Loucy (cell line): ENCODE results near the gene HLX.

Experiments
- H2AFZ ChIP-seq: fragments of 200-600 bp; sonication (generic); 2 replicates; pipeline ENCODE4 v1.6.0; 2016; ENCODE audit warnings: antibody characterized with exemption, mild to moderate bottlenecking, low read length, moderate library complexity
- H3F3A ChIP-seq: fragments of 200-600 bp; 2 replicates; pipeline ENCODE4 v1.6.0; 2016; ENCODE audit warnings: antibody characterized with exemption, low read depth, mild to moderate bottlenecking
- H3K27me3 ChIP-seq: fragments of 200-600 bp; sonication (generic); 2 replicates; pipeline ENCODE4 v1.6.1; 2014; ENCODE audit warnings: low read length, mild to moderate bottlenecking; ENCODE audit not compliant: insufficient read depth, poor library complexity, severe bottlenecking
- H3K36me3 ChIP-seq: fragments of 200-600 bp; sonication (generic); 2 replicates; pipeline ENCODE4 v1.6.1; 2016; ENCODE audit warnings: low read length; ENCODE audit not compliant: insufficient read depth
- H3K4me1 ChIP-seq: fragments of 200-600 bp; sonication (generic); 2 replicates; pipeline ENCODE4 v1.5.1; 2014; ENCODE audit warnings: low read length, mild to moderate bottlenecking; ENCODE audit not compliant: insufficient read depth, poor library complexity, severe bottlenecking
- H3K4me2 ChIP-seq: fragments of 200-600 bp; sonication (generic); 2 replicates; pipeline ENCODE4 v1.6.0; 2014; ENCODE audit warnings: antibody characterized with exemption, low read length, low read depth, mild to moderate bottlenecking; ENCODE audit not compliant: poor library complexity, severe bottlenecking
- H3K4me3 ChIP-seq: fragments of 200-600 bp; sonication (generic); 2 replicates; pipeline ENCODE4 v1.5.1; 2014; ENCODE audit warnings: low read length, mild to moderate bottlenecking, mixed read lengths; ENCODE audit not compliant: poor library complexity, severe bottlenecking
- H3K79me2 ChIP-seq: fragments of 200-600 bp; sonication (generic); 2 replicates; pipeline ENCODE4 v1.6.1; 2014; ENCODE audit warnings: low read length; ENCODE audit not compliant: insufficient read depth
- H3K9ac ChIP-seq: fragments of 200-600 bp; sonication (generic); 2 replicates; pipeline ENCODE4 v1.6.0; 2014; ENCODE audit warnings: mild to moderate bottlenecking, low read depth, low read length, moderate library complexity; ENCODE audit not compliant: poor library complexity, severe bottlenecking
- H3K9me2 ChIP-seq: fragments of 200-600 bp; sonication (generic); replicated peaks from 2 replicates; pipeline ENCODE4 v1.6.1; 2016; ENCODE audit warnings: low read depth, low read length, mixed read lengths
- H3K9me3 ChIP-seq: fragments of 200-600 bp; sonication (generic); 2 replicates; pipeline ENCODE4 v1.6.1; 2014; ENCODE audit warnings: mild to moderate bottlenecking, antibody characterized with exemption, low read length, low read depth; ENCODE audit not compliant: insufficient read depth
- H4K20me1 ChIP-seq: fragments of 200-600 bp; sonication (generic); 2 replicates; pipeline ENCODE4 v1.6.0; 2014; ENCODE audit warnings: antibody characterized with exemption, low read length, mild to moderate bottlenecking; ENCODE audit not compliant: insufficient read depth, poor library complexity, severe bottlenecking
- CTCF ChIP-seq: fragments of 200-600 bp; sonication (generic); conservative IDR thresholded peaks from 2 replicates; pipeline ENCODE4 v1.5.1; 2014; ENCODE audit warnings: mild to moderate bottlenecking, antibody characterized with exemption, low read length
- EZH2phosphoT487 ChIP-seq: fragments of 200-600 bp; IDR thresholded peaks from 2 replicates; pipeline ENCODE4 v1.6.1; 2018; ENCODE audit warnings: antibody characterized with exemption, mild to moderate bottlenecking, moderate library complexity, borderline replicate concordance

The HLX gene

GRCh38 chr1:220917535-220918209, 38.4 kb downstream of the HLX start:
- Histone ChIP-seq H3K79me2 (no peaks in the 10 kb centered on the region), H3K9me2 (no peaks in the 10 kb centered on the region), H3K9ac (no peak overlapping the region), H3K36me3 (no peaks in the 10 kb centered on the region), H2AFZ (no peak overlapping the region), H4K20me1 (no peaks in the 10 kb centered on the region), H3K4me1 (peaks cover 37% of the 10 kb centered on the region), H3K4me3 (no peak overlapping the region), H3K9me3 (no peaks in the 10 kb centered on the region), H3F3A (no peaks in the 10 kb centered on the region), H3K4me2 (no peak overlapping the region), H3K27me3 (no peaks in the 10 kb centered on the region)
- TF ChIP-seq EZH2phosphoT487 (no peak), CTCF (no peak)

- Histone ChIP-seq H3K4me2 (no peak overlapping the region), H3K9me2 (no peaks in the 10 kb centered on the region), H4K20me1 (no peaks in the 10 kb centered on the region), H3K4me1 (peaks cover 43% of the 10 kb centered on the region), H2AFZ (no peak overlapping the region), H3F3A (no peaks in the 10 kb centered on the region), H3K36me3 (no peaks in the 10 kb centered on the region), H3K27me3 (no peaks in the 10 kb centered on the region), H3K9ac (no peak overlapping the region), H3K79me2 (no peaks in the 10 kb centered on the region), H3K4me3 (no peak overlapping the region), H3K9me3 (no peaks in the 10 kb centered on the region)
- TF ChIP-seq EZH2phosphoT487 (no peak), CTCF (no peak)
Measured at GRCh38 chr1:220918285-220918951, 39.2 kb downstream of the HLX start.

GRCh38 chr1:220920967-220921366, 41.7 kb downstream of the HLX start:
- TF ChIP-seq CTCF (no peak), EZH2phosphoT487 (no peak)
- Histone ChIP-seq H4K20me1 (no peaks in the 10 kb centered on the region), H3K4me2 (no peak overlapping the region), H3K27me3 (no peaks in the 10 kb centered on the region), H2AFZ (no peak overlapping the region), H3K9me3 (no peaks in the 10 kb centered on the region), H3F3A (no peaks in the 10 kb centered on the region), H3K36me3 (no peaks in the 10 kb centered on the region), H3K4me3 (no peak overlapping the region), H3K79me2 (no peaks in the 10 kb centered on the region), H3K4me1 (peaks cover 23% of the 10 kb centered on the region), H3K9ac (no peak overlapping the region), H3K9me2 (no peaks in the 10 kb centered on the region)
